GM23338 (cell line): Measurements from ENCODE around the gene EXOC6. TPM values are rescaled to one million over a fixed set of nuclear protein-coding genes. Genes with fewer than 3 reads are reported as not detected.

ENCODE experiments used
- ATAC-seq: fragments of 200-7000 bp; cut with Tn5 transposase; 3 replicates; pipeline ENCODE4 v1.9.1; 2020
- DNase-seq: peaks from one replicate; pipeline ENCODE4 v3.0.0-alpha.2; 2015; ENCODE audit warnings: low spot score
- H2AFZ ChIP-seq: fragments of 200-600 bp; sonication (generic); 2 replicates; pipeline ENCODE4 v1.8.0; 2016; ENCODE audit warnings: antibody characterized with exemption, mild to moderate bottlenecking, moderate library complexity
- H3F3A ChIP-seq: fragments of 200-600 bp; sonication (generic); replicated peaks from 2 replicates; pipeline ENCODE4 v1.8.0; 2017; ENCODE audit warnings: antibody characterized with exemption, mixed run types, low read depth
- H3K27ac ChIP-seq: fragments of 200-600 bp; sonication (generic); 2 replicates; pipeline ENCODE4 v1.6.1; 2016; ENCODE audit warnings: low read depth
- H3K27me3 ChIP-seq: fragments of 200-600 bp; sonication (generic); 2 replicates; pipeline ENCODE4 v1.8.0; 2016; ENCODE audit warnings: mild to moderate bottlenecking, mixed run types, moderate library complexity; ENCODE audit not compliant: insufficient read depth
- H3K36me3 ChIP-seq: fragments of 200-600 bp; sonication (generic); 2 replicates; pipeline ENCODE4 v1.8.0; 2016; ENCODE audit warnings: mild to moderate bottlenecking; ENCODE audit not compliant: insufficient read depth
- H3K4me1 ChIP-seq: fragments of 200-600 bp; sonication (generic); 2 replicates; pipeline ENCODE4 v1.8.0; 2016; ENCODE audit warnings: mild to moderate bottlenecking, moderate library complexity; ENCODE audit not compliant: insufficient read depth
- H3K4me2 ChIP-seq: fragments of 200-600 bp; sonication (generic); 2 replicates; pipeline ENCODE4 v1.7.1; 2017; ENCODE audit warnings: mixed run types
- H3K4me3 ChIP-seq: fragments of 200-600 bp; sonication (generic); 2 replicates; pipeline ENCODE4 v1.6.1; 2016; ENCODE audit warnings: mixed run types
- H3K79me2 ChIP-seq: fragments of 200-600 bp; sonication (generic); replicated peaks from 2 replicates; pipeline ENCODE4 v1.8.0; 2017; ENCODE audit warnings: mild to moderate bottlenecking; ENCODE audit not compliant: insufficient read depth
- H3K9me2 ChIP-seq: fragments of 200-600 bp; sonication (generic); 2 replicates; pipeline ENCODE4 v1.8.0; 2017; ENCODE audit not compliant: insufficient read depth
- H4K20me1 ChIP-seq: fragments of 200-600 bp; sonication (generic); replicated peaks from 2 replicates; pipeline ENCODE4 v1.8.0; 2017; ENCODE audit warnings: mild to moderate bottlenecking; ENCODE audit not compliant: insufficient read depth
- H3K27ac Mint-ChIP-seq: 2 replicates; pipeline ENCODE4 v1.8.0; 2020; ENCODE audit warnings: inconsistent platforms, mild to moderate bottlenecking, moderate library complexity, mixed read lengths
- H3K27me3 Mint-ChIP-seq: 3 replicates; pipeline ENCODE4 v1.8.0; 2022; ENCODE audit warnings: low read depth, mild to moderate bottlenecking, moderate library complexity, mixed read lengths, inconsistent platforms; ENCODE audit not compliant: insufficient read depth, poor library complexity
- H3K36me3 Mint-ChIP-seq: 3 replicates; pipeline ENCODE4 v1.8.0; 2021; ENCODE audit warnings: low read depth, mild to moderate bottlenecking, inconsistent platforms, moderate library complexity, mixed read lengths
- H3K4me1 Mint-ChIP-seq: 3 replicates; pipeline ENCODE4 v1.8.0; 2020; ENCODE audit warnings: mild to moderate bottlenecking, inconsistent platforms, mixed read lengths
- H3K4me3 Mint-ChIP-seq: 3 replicates; pipeline ENCODE4 v1.8.0; 2021; ENCODE audit warnings: moderate library complexity, mild to moderate bottlenecking, inconsistent platforms, mixed read lengths
- H3K9me3 Mint-ChIP-seq: 3 replicates; pipeline ENCODE4 v1.8.0; 2020; ENCODE audit warnings: moderate library complexity, mild to moderate bottlenecking, inconsistent platforms, mixed read lengths
- CREB1 ChIP-seq: fragments of 250-450 bp; sonication (Bioruptor Pico); IDR thresholded peaks from 2 replicates; pipeline ENCODE4 v1.5.0; 2020; ENCODE audit warnings: low read depth, mild to moderate bottlenecking, moderate library complexity
- EZH2 ChIP-seq: fragments of 200-600 bp; sonication (generic); IDR thresholded peaks from one replicate; pipeline ENCODE4 v1.8.0; 2017; ENCODE audit warnings: antibody characterized with exemption, mild to moderate bottlenecking, low read depth; ENCODE audit not compliant: unreplicated experiment
- EZH2phosphoT487 ChIP-seq: fragments of 200-600 bp; sonication (generic); IDR thresholded peaks from one replicate; pipeline ENCODE4 v1.8.1; 2018; ENCODE audit warnings: antibody characterized with exemption; ENCODE audit not compliant: unreplicated experiment
- JUNB ChIP-seq: IDR thresholded peaks from one replicate; pipeline ENCODE4 v1.6.1; 2016; ENCODE audit warnings: antibody characterized with exemption; ENCODE audit not compliant: unreplicated experiment
- NANOG ChIP-seq: IDR thresholded peaks from 2 replicates; pipeline ENCODE4 v1.6.1; 2016; ENCODE audit warnings: antibody characterized with exemption, borderline replicate concordance
- POLR2AphosphoS5 ChIP-seq: IDR thresholded peaks from 2 replicates; pipeline ENCODE4 v1.6.1; 2016; ENCODE audit warnings: antibody characterized with exemption, low read depth
- STAT1 ChIP-seq: IDR thresholded peaks from one replicate; pipeline ENCODE4 v1.6.1; 2016; ENCODE audit warnings: antibody characterized with exemption; ENCODE audit not compliant: unreplicated experiment
- ZNF114 ChIP-seq: fragments of 250-450 bp; sonication (Bioruptor Pico); IDR thresholded peaks from 2 replicates; pipeline ENCODE4 v1.5.0; 2020; ENCODE audit warnings: mild to moderate bottlenecking, moderate library complexity
- ZNF331 ChIP-seq: fragments of 250-450 bp; sonication (Bioruptor Pico); IDR thresholded peaks from 2 replicates; pipeline ENCODE4 v1.5.0; 2020; ENCODE audit warnings: low read depth, mild to moderate bottlenecking, moderate library complexity
- polyA plus RNA-seq: library from polyadenylated mRNA; unstranded; fragments of >200 nt; fragmentation: Nextera tagmentation; extraction: Ambion mirVana; gene quantifications from 2 replicates; pipeline ENCODE4 v1.2.1, GENCODE V29; 2016
- total RNA-seq: library from RNA; depleted of rRNA; stranded (reverse); fragments of >200 nt; shearing (Covaris generic); gene quantifications from 2 replicates; pipeline ENCODE4 v1.2.3, GENCODE V29; 2014
- TF ChIP-seq, protein P1 (sequence below): IDR thresholded peaks from one replicate; pipeline ENCODE4 v1.6.1; 2018; ENCODE audit warnings: antibody characterized with exemption; ENCODE audit not compliant: unreplicated experiment
- TF ChIP-seq, protein P2 (sequence below), 2 experiments: fragments of 200-600 bp in 1 of 2; sonication (generic) in 1 of 2; conservative IDR thresholded peaks; 2 replicates each; pipeline versions ENCODE4 v1.5.1 to v1.6.1; 2016 to 2017; ENCODE audit warnings: antibody characterized with exemption in 2 of 2, low read depth in 2 of 2, mild to moderate bottlenecking in 2 of 2, moderate library complexity in 1 of 2
- TF ChIP-seq, protein P3 (sequence below): IDR thresholded peaks from 2 replicates; pipeline ENCODE4 v1.6.1; 2016; ENCODE audit warnings: antibody characterized with exemption
- TF ChIP-seq, protein P4 (sequence below): fragments of 250-450 bp; sonication (Bioruptor Pico); IDR thresholded peaks from 2 replicates; pipeline ENCODE4 v1.5.0; 2020; ENCODE audit warnings: mild to moderate bottlenecking, moderate library complexity

Gene EXOC6
- total and polyA plus RNA-seq, 2 experiments from 2014 or later: 5.0 to 6.0 TPM

DNA sequence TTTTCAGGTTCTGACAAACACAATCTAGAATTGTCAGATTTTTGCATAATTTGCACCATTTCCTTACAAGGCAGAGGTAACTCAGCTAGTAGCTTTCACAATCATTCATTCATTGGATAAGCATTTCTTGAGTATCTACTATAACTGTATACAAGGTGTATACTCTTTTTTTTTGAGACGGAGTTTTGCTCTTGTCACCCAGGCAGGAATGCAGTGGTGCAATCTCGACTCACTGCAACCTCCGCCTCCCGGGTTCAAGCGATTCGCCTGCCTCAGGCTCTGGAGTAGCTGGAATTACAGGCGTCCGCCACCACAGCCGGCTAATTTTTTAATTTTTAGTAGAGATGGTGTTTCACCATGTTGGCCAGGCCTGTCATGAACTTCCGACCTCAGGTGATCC, 16.2 kb upstream of the EXOC6 start:
- Histone ChIP-seq H3K4me3 (no peak overlapping the region), H3K27ac (no peak overlapping the region), H3K79me2 (no peaks in the 10 kb centered on the region), H3K4me1 (peaks cover 26% of the 10 kb centered on the region; the same call in 1 of the 2 replicates), H3K36me3 (no peaks in the 10 kb centered on the region), H4K20me1 (no peaks in the 10 kb centered on the region), H3K4me2 (no peak overlapping the region), H3K9me2 (peaks cover 10% of the 10 kb centered on the region; the same call in 1 of the 2 replicates), H2AFZ (no peak overlapping the region), H3K27me3 (no peaks in the 10 kb centered on the region), H3F3A (no peaks in the 10 kb centered on the region)
- H3K27me3 Mint-ChIP-seq: no peaks in the 10 kb centered on the region
- H3K4me1 Mint-ChIP-seq: peaks cover 22% of the 10 kb centered on the region
- no peak overlapping the region for H3K27ac Mint-ChIP-seq
- H3K4me3 Mint-ChIP-seq: no peak overlapping the region
- no peaks in the 10 kb centered on the region for H3K36me3 Mint-ChIP-seq
- ATAC-seq (no peak), DNase-seq (no peak)
- H3K9me3 Mint-ChIP-seq: no peaks in the 10 kb centered on the region; the same call in 2 of the 3 replicates
- no peak for TF ChIP-seq NANOG
- no peak for TF ChIP-seq CREB1 (CRISPR knock-in tag)
- TF ChIP-seq ZNF331 (CRISPR knock-in tag): no peak
- no peak for TF ChIP-seq ZNF114 (CRISPR knock-in tag)
- TF ChIP-seq POLR2AphosphoS5: no peak
- TF ChIP-seq EZH2phosphoT487: no peak
- TF ChIP-seq, protein P1, sequence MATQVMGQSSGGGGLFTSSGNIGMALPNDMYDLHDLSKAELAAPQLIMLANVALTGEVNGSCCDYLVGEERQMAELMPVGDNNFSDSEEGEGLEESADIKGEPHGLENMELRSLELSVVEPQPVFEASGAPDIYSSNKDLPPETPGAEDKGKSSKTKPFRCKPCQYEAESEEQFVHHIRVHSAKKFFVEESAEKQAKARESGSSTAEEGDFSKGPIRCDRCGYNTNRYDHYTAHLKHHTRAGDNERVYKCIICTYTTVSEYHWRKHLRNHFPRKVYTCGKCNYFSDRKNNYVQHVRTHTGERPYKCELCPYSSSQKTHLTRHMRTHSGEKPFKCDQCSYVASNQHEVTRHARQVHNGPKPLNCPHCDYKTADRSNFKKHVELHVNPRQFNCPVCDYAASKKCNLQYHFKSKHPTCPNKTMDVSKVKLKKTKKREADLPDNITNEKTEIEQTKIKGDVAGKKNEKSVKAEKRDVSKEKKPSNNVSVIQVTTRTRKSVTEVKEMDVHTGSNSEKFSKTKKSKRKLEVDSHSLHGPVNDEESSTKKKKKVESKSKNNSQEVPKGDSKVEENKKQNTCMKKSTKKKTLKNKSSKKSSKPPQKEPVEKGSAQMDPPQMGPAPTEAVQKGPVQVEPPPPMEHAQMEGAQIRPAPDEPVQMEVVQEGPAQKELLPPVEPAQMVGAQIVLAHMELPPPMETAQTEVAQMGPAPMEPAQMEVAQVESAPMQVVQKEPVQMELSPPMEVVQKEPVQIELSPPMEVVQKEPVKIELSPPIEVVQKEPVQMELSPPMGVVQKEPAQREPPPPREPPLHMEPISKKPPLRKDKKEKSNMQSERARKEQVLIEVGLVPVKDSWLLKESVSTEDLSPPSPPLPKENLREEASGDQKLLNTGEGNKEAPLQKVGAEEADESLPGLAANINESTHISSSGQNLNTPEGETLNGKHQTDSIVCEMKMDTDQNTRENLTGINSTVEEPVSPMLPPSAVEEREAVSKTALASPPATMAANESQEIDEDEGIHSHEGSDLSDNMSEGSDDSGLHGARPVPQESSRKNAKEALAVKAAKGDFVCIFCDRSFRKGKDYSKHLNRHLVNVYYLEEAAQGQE: no peak
- TF ChIP-seq EZH2: no peak
- TF ChIP-seq STAT1: no peak
- TF ChIP-seq, protein P2, sequence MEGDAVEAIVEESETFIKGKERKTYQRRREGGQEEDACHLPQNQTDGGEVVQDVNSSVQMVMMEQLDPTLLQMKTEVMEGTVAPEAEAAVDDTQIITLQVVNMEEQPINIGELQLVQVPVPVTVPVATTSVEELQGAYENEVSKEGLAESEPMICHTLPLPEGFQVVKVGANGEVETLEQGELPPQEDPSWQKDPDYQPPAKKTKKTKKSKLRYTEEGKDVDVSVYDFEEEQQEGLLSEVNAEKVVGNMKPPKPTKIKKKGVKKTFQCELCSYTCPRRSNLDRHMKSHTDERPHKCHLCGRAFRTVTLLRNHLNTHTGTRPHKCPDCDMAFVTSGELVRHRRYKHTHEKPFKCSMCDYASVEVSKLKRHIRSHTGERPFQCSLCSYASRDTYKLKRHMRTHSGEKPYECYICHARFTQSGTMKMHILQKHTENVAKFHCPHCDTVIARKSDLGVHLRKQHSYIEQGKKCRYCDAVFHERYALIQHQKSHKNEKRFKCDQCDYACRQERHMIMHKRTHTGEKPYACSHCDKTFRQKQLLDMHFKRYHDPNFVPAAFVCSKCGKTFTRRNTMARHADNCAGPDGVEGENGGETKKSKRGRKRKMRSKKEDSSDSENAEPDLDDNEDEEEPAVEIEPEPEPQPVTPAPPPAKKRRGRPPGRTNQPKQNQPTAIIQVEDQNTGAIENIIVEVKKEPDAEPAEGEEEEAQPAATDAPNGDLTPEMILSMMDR (conservative IDR thresholded peaks at IDR 0.05; ENCODE audit: low read depth in 2 of 2): no peak
- TF ChIP-seq, protein P3, sequence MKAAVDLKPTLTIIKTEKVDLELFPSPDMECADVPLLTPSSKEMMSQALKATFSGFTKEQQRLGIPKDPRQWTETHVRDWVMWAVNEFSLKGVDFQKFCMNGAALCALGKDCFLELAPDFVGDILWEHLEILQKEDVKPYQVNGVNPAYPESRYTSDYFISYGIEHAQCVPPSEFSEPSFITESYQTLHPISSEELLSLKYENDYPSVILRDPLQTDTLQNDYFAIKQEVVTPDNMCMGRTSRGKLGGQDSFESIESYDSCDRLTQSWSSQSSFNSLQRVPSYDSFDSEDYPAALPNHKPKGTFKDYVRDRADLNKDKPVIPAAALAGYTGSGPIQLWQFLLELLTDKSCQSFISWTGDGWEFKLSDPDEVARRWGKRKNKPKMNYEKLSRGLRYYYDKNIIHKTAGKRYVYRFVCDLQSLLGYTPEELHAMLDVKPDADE: no peak
- TF ChIP-seq, protein P4, sequence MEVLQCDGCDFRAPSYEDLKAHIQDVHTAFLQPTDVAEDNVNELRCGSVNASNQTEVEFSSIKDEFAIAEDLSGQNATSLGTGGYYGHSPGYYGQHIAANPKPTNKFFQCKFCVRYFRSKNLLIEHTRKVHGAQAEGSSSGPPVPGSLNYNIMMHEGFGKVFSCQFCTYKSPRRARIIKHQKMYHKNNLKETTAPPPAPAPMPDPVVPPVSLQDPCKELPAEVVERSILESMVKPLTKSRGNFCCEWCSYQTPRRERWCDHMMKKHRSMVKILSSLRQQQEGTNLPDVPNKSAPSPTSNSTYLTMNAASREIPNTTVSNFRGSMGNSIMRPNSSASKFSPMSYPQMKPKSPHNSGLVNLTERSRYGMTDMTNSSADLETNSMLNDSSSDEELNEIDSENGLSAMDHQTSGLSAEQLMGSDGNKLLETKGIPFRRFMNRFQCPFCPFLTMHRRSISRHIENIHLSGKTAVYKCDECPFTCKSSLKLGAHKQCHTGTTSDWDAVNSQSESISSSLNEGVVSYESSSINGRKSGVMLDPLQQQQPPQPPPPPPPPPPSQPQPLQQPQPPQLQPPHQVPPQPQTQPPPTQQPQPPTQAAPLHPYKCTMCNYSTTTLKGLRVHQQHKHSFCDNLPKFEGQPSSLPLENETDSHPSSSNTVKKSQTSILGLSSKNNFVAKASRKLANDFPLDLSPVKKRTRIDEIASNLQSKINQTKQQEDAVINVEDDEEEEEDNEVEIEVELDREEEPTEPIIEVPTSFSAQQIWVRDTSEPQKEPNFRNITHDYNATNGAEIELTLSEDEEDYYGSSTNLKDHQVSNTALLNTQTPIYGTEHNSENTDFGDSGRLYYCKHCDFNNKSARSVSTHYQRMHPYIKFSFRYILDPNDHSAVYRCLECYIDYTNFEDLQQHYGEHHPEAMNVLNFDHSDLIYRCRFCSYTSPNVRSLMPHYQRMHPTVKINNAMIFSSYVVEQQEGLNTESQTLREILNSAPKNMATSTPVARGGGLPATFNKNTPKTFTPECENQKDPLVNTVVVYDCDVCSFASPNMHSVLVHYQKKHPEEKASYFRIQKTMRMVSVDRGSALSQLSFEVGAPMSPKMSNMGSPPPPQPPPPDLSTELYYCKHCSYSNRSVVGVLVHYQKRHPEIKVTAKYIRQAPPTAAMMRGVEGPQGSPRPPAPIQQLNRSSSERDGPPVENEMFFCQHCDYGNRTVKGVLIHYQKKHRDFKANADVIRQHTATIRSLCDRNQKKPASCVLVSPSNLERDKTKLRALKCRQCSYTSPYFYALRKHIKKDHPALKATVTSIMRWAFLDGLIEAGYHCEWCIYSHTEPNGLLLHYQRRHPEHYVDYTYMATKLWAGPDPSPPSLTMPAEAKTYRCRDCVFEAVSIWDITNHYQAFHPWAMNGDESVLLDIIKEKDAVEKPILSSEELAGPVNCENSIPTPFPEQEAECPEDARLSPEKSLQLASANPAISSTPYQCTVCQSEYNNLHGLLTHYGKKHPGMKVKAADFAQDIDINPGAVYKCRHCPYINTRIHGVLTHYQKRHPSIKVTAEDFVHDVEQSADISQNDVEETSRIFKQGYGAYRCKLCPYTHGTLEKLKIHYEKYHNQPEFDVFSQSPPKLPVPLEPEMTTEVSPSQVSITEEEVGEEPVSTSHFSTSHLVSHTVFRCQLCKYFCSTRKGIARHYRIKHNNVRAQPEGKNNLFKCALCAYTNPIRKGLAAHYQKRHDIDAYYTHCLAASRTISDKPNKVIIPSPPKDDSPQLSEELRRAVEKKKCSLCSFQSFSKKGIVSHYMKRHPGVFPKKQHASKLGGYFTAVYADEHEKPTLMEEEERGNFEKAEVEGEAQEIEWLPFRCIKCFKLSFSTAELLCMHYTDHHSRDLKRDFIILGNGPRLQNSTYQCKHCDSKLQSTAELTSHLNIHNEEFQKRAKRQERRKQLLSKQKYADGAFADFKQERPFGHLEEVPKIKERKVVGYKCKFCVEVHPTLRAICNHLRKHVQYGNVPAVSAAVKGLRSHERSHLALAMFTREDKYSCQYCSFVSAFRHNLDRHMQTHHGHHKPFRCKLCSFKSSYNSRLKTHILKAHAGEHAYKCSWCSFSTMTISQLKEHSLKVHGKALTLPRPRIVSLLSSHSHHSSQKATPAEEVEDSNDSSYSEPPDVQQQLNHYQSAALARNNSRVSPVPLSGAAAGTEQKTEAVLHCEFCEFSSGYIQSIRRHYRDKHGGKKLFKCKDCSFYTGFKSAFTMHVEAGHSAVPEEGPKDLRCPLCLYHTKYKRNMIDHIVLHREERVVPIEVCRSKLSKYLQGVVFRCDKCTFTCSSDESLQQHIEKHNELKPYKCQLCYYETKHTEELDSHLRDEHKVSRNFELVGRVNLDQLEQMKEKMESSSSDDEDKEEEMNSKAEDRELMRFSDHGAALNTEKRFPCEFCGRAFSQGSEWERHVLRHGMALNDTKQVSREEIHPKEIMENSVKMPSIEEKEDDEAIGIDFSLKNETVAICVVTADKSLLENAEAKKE (CRISPR knock-in tag): no peak
- no peak for TF ChIP-seq JUNB
